SKM-1 treated with dmso at 0.1 percent for 144 hours (cell line): ENCODE data around the gene TSPAN18.

Experiments used
- DNase-seq: peaks from one replicate; lab custom pipeline; 2025; ENCODE audit not compliant: unreplicated experiment; lab: John Stamatoyannopoulos, UW

Gene TSPAN18

GRCh38 chr11:44971185-44971584 lies 244.4 kb downstream of the TSPAN18 start:
- DNase-seq = no peak

GRCh38 chr11:44972746-44973435 lies 246.1 kb downstream of the TSPAN18 start:
- DNase-seq = no peak

DNA sequence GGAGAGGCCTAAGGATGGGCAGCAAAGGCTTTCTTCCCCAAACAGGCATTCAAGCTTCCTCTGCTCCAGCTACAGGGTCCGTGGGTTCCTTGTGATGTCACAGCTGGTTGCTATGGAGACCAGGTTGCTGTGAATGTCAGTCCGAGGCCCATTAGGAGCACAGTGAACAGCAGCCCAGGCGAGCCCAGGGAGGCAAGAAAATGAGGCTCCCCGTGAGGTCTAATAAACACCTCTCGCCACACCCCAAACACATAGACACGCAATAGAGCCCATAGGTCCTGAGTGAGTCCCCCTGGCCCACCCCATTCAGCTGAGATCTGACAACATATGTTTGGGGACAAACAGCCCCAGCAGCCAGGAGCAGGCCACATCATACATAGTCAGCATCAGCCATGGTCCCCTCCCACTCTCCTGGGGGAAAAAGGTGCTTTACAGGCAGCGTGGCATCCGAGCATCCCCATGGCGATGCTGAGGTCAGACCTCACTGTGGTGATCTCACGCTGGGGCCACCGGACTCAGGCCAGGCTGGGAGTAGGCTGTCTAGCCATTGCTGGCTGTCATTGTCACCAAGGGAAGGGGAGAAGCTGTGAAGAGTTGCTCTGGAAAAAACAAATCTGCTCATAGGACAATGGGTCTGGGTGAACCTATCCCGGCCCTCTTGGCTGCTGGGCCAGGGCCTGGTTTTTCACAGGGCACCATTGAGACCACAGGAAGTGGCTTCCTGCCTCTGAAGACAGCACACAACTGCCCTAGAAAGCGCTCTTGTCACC lies 247.1 kb downstream of the TSPAN18 start:
- DNase-seq = no peak

GRCh38 chr11:44974402-44975000 lies 247.7 kb downstream of the TSPAN18 start:
- no peak for DNase-seq

DNA sequence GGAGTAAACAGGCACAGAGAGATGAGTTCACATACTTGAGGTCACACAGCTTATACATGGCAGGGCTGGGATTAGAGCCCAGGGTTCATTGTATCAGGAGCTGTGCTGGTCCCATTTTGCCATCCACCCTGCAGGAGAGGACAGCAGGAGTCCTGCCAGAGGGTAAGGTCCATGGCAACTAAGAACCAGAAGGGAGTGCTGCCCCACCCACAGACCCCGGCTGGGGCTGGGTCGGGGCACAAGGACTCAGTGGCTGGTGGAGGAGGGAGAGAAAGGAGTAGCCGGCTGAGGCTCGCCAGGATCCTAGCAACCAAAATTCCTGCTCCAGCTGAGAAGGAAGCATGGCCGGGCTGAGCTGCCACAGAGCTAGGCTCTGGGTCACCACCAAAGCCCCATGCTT lies 249.8 kb downstream of the TSPAN18 start:
- no peak for DNase-seq

GRCh38 chr11:44977493-44977984 lies 250.8 kb downstream of the TSPAN18 start:
- DNase-seq = no peak

GRCh38 chr11:44978274-44978960 lies 251.7 kb downstream of the TSPAN18 start:
- DNase-seq = no peak

GRCh38 chr11:44978961-44979331 lies 252.2 kb downstream of the TSPAN18 start:
- no peak for DNase-seq

DNA sequence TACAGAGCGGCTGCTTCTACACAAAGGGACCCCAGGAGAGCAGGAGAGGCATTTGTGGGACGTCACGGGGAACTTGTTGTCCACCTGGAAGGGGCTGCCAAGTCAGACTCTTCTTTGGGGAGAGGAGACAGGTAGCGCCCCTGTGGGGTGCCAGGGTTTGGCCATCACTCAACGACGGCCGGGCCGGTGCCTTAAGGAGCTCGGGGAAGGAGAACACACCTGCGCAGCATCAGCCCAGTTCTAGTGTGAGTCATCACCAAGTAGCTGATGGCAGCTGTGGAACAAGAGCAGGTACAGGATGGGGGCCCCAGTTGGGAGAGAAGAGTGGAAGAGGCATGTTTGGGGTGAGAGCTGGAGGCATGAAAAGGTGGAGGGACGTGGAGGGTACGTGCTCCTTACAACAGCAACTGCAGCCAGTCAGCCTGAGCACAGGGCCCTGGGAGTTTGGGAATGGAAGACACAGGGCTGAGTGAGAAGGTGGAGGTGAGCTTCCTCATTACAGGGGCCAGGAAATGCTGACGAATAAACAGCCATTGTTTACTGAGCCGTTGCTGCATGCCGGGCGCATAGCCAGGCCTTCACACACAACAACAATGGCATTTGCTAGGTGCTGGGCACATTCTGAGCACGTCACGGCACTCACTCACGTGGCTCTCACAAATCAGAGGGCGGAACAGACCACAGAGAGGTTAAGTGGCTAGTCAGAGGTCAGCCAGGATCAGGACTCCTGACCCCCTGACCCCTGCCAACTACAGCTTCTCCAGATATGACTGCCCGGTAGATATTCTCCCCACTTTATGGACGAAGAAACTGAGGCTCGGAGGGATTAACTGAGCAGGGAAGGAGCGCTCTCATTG lies 253.0 kb downstream of the TSPAN18 start:
- no peak for DNase-seq

GRCh38 chr11:44980533-44981427 lies 254.0 kb downstream of the TSPAN18 start:
- DNase-seq = no peak
